ENCODE results near the gene OSTC. TPM values are rescaled to one million over a fixed set of nuclear protein-coding genes. Genes with fewer than 3 reads are reported as not detected.

Gene OSTC
- total and polyA plus RNA-seq, 9 of the 15 experiments (the other 6 are each of a cell fraction or from before 2014, with no cell fraction given): 112 to 966 (median 235) TPM

- intact Hi-C loops (cut with micrococcal nuclease) (no loop called here), in situ Hi-C loops (cut with MboI) (no loop called here)
- H3K36me3 ChIP-seq (ENCODE audit: control insufficient read depth, insufficient read depth, low read length): no peaks in the 10 kb centered on the region
- no peak for FAIRE-seq
- peaks cover 0 to 16% of the 10 kb centered on the region in 2 experiments; a peak in 3 of 5 replicates for H3K4me1 ChIP-seq (replicated peaks in 1 of 2; ENCODE audit: control insufficient read depth in 2 of 2, insufficient read depth in 2 of 2, low read length in 2 of 2)
- TF ChIP-seq MBD2 (IDR thresholded peaks at IDR 0.05; ENCODE audit: borderline replicate concordance, low read depth) (no peak), ZNF395 (CRISPR knock-in tag; IDR thresholded peaks at IDR 0.05) (no peak), ZNF445 (CRISPR knock-in tag; IDR thresholded peaks at IDR 0.05; ENCODE audit: low read depth) (no peak), RBBP5 (IDR thresholded peaks at IDR 0.05; ENCODE audit: borderline replicate concordance, insufficient read depth, low read length, poor library complexity, severe bottlenecking) (no peak), ZFPM2 (CRISPR knock-in tag; IDR thresholded peaks at IDR 0.05) (no peak), KDM5B (IDR thresholded peaks at IDR 0.05; ENCODE audit: insufficient replicate concordance, low read depth, low read length) (no peak), NFE2L1 (tag; IDR thresholded peaks at IDR 0.05; ENCODE audit: borderline replicate concordance, low read depth) (no peak), MAZ (CRISPR knock-in tag; conservative IDR thresholded peaks at IDR 0.05 in 1 of 2, IDR thresholded peaks at IDR 0.05 in 1 of 2) (no peak), BRCA1 (IDR thresholded peaks at IDR 0.05) (no peak), BRCA1 (CRISPR knock-in tag; IDR thresholded peaks at IDR 0.05) (no peak), HNRNPUL1 (IDR thresholded peaks at IDR 0.05; ENCODE audit: low read length) (no peak), TCFL5 (CRISPR knock-in tag; conservative IDR thresholded peaks at IDR 0.05) (no peak), MAFG (tag; conservative IDR thresholded peaks at IDR 0.05) (no peak), XRCC5 (IDR thresholded peaks at IDR 0.05; ENCODE audit: low read depth, low read length) (no peak), EP300 (IDR thresholded peaks at IDR 0.05; ENCODE audit: low read length) (no peak), ZNF140 (CRISPR knock-in tag; IDR thresholded peaks at IDR 0.05) (no peak)
- no peak overlapping the region for H3K27ac ChIP-seq (ENCODE audit: extremely low read depth, low read depth, low read length)
- H3K79me2 ChIP-seq (ENCODE audit: control insufficient read depth, insufficient read depth, low read length): no peaks in the 10 kb centered on the region
- POLR2A ChIA-PET: no interaction called here
- no peaks in the 10 kb centered on the region for H3K9me1 ChIP-seq (ENCODE audit: control insufficient read depth, insufficient read depth, low read length)
- H3K4me2 ChIP-seq (ENCODE audit: insufficient read depth, low read length): no peak overlapping the region
- BruUV-seq (replicated peaks): no TSS peak
- H4K20me1 ChIP-seq (replicated peaks; ENCODE audit: control insufficient read depth, insufficient read depth, low read length): no peaks in the 10 kb centered on the region
- no peak overlapping the region for H2AFZ ChIP-seq (ENCODE audit: low read depth, low read length)
- CTCF ChIA-PET (ENCODE audit: low intra/inter-chr PET ratio): no interaction called here
- no peaks in the 10 kb centered on the region for H3K27me3 ChIP-seq (ENCODE audit: control insufficient read depth in 2 of 2, insufficient read depth in 2 of 2, low read length in 2 of 2)
- ATAC-seq: peak; percentile 41; the same call in 2 of the 3 replicates
- H3K9ac ChIP-seq (ENCODE audit: insufficient read depth in 1 of 2, low read depth in 2 of 2, low read length in 2 of 2): no peak overlapping the region
- H3K4me3 ChIP-seq: no peak overlapping the region
- no peak for DNase-seq (ENCODE audit: extremely low read depth in 1 of 4, low spot score in 3 of 4)
- no peaks in the 10 kb centered on the region for H3K9me3 ChIP-seq (replicated peaks; ENCODE audit: control insufficient read depth, insufficient read depth, low read depth, low read length)
- 10% methylated on average over 3 of the region's 3 CpGs for WGBS (ENCODE audit: insufficient coverage, low coverage, missing lambda C conversion rate)
Measured at GRCh38 chr4:108693211-108693610, 42.8 kb downstream of the OSTC start.
